Stimulated activated CD4-positive, alpha-beta T cell treated with anti-CD3 and anti-CD28 coated beads, Interleukin-12 subunit alpha, Interleukin-12 subunit beta, amount 100 ng/mL, for 24 hours (primary cell): ENCODE data around the gene PRMT7.
"Not testable (repeated sequence)": the region's sequence is repeated elsewhere in the genome, so short reads cannot be mapped to it uniquely, and the experiment has no call there.

Experiments used
- DNase-seq, 2 experiments: peaks; one replicate each; pipeline ENCODE4 v3.0.0-alpha.2; 2020; ENCODE audit warnings: low read depth in 2 of 2

Gene PRMT7

DNA sequence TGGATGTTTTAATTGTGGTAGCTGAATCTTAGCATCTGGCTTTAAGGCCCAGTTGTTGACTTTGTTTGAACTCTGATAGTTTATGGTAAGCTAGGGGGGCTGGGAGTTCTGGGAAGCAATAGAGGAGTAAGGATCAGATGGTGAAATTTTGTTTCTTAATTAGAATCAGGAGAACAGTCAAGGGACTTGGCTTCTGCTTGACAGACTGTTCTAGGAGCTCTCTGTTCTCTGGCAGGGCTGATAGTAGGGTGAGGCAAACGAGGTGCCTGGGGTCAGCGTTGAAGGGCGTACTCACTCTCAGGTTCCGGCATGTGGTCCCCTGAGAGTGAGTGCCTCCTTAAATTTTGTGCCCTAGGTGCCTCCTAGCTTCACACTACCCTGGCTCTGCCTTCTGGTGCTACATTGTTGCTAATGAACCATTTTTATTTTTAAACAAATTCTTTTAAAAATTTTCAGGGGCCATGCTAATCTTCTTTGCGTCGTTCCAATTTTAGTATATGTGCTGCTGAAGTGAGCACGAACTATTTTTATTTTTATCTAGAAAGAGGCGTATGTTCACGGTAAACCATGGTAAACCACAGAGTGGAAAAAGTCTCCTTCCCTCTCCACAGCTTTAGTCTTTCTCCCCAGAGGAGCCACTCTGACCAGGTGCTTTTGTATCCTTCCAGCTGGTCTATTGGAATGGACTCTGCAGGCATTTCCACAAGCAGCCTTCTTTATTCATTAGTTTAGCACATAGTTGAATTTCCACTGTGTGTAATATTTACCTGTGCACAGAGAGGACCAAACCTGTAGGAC, 26.8 kb upstream of the PRMT7 start:
- DNase-seq, result no peak

DNA sequence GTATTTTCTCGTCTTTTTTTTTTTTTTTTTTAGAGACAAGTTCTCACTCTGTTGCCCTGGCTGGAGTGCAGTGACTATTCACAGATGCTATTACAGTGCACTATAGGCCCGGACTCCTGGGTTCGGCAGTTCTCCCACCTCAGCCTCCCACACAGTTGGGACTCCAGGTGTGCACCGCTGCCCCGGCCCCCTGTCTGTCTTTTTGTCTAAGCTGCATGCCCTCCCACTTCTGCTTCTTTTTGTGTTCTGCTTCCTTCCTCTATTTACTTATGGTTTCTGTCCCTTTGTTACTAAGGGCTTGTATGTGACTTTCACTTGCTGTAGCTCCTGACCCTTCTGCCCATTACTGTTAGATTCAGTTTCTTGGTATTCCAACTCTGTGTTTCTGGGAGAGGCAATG, 26.0 kb upstream of the PRMT7 start:
- no peak for DNase-seq

DNA sequence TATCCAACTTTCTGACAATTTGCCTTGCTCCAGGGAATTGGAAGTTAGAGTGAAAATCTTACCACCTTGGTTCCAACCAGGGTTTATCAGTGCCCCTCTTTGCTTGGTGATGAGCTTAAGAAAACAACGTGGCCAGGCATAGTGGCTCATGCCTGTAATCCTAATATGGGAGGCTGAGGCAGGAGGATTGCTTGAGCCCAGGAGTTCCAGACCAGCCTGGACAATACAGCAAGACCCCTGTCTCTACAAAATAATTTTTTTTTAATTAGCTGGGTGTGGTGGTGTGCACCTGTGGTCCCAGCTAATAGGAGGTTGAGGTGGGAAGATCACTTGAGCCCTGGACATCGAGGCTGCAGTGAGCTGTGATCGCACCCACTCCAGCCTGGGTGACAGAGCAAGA, 25.1 kb upstream of the PRMT7 start:
- no peak for DNase-seq

DNA sequence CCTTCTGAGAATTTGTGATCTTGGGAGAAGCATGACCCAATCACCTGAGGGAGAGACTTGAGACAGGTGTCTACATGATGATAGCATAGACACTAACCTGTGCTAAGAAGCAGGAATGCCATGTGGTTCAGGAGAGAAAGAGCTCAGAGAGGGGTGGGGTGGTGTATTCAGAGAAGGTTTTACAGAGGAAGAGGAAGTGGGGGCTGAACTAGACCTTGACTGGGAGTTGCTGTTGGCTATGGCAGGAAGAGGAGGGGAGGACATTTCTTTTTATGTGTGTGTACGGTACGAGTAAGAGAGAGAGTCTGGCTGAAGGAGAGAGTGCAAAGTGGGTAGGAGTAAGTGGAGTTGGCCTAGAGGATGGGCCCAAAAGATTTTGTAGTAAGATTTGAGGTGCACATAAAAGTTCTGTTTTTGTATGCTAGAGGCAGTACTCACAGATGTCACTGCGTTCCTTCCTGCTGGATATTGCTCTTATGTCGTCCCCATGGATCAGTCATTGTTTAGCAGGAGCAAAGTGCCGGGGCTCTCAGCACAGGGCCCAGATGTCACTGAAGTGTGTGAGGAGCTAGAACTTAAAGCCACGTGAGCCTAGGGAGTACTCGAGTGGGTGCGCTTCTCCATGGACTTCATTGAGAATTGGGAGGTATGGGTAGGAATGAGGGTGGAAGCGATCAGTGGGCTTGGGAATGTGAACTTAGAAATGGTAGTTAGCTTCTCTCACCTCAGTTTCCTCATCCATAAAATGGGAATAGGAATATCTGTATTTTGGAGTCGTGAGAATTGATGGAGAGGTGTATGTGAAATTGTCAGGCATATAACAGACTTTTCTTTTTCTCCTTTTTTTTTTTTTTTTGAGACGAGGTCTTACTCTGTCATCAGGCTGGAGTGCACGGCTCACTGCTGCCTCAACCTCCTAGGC, 24.4 kb upstream of the PRMT7 start:
- DNase-seq, result no peak

DNA sequence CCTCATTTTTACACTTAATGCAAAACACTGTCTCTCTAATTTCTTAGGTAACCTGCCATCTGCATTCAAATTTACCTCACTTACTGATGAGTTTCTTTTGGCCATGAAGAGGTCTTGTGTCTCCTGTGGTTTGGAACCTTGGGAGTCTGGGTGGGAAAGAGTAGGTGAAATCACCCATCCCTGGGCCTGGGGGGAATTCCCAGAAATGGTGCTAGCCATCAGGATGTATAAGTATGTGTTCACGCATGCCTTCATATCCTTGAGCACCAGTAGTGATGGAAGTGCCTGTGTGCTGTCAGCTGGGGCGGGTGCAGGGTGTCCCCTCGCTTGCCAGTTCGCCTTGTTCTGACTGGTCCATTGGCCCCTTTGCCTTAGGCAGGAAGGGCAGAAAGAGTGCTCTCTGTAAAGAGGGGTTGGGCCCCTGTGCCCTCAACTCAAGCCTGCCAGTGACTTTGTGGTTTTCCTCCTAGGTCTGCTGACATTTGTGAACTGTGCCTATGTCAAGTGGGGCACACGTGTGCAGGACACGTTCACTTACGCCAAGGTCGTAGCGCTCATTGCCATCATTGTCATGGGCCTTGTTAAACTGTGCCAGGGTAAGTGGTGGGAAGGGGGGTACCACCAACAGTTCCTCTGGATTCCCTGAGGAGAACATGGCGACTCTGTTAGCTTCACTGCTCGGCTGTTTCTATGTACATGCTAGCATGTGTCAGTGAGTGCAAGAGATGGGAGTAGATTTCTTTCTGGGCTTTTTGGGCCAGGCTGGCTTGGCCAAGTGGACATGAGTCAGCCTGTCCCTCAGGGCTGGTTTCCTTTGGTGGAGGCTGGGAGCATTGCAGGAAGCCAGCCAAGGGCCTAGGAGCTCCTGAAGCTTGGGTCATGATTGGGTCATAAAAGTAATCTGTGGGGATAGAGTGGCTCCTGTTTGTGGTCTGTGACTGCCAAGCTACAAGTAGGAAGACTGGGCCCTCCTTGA, 23.3 kb upstream of the PRMT7 start:
- no peak for DNase-seq

DNA sequence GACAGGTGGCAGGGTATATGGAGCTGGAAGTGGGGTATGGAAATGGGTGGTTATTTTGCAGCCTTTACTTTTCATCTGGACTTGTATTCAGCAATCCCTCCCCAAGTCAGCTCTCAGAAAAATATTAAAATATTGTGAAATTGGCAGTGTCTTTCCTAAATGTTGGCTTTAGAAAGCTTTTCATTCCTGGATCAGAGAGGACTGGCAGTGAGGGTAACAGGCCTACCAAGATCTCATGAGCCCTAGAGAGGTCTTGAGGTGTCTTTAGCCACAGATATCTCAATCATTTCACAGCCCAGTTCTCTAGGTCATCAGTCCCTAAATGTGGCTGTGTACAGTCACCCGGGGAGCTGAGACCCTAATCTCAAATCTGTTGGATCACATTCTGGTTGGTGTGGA, 22.6 kb upstream of the PRMT7 start:
- no peak for DNase-seq

DNA sequence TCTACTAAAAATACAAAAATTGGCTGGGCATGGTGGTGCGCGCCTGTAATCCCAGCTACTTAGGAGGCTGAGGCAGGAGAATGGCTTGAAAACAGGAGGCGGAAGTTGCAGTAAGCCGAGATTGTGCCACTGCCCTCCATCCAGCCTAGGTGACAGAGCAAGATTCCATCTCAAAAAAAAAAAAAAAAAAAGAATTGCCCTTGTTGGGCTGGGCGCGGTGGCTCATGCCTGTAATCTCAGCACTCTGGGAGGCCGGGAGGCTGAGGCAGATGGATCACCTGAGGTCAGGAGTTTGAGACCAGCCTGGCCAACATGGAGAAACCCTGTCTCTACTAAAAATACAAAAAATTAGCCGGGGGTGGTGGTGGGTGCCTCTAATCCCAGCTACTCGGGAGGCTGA, 22.0 kb upstream of the PRMT7 start:
- DNase-seq, result not testable (repeated sequence)

DNA sequence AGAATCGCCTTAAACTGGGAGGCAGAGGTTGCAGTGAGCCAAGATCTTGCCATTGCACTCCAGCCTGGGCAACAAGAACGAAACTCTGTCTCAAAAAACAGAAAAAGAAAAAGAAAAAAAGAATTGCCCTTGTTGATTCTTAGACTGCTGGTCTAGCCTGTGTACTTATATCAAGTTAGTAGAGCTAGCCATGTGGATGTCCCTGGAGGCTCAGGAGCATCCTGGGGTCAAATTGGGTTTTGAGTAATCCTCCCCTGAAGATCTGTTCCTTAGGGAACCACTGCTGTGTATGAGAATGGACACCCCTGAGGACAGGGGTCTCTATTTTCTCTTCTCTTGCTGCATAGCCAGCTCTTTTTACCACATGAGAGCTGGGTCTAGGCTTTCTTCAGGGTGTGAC, 21.6 kb upstream of the PRMT7 start:
- no peak for DNase-seq

DNA sequence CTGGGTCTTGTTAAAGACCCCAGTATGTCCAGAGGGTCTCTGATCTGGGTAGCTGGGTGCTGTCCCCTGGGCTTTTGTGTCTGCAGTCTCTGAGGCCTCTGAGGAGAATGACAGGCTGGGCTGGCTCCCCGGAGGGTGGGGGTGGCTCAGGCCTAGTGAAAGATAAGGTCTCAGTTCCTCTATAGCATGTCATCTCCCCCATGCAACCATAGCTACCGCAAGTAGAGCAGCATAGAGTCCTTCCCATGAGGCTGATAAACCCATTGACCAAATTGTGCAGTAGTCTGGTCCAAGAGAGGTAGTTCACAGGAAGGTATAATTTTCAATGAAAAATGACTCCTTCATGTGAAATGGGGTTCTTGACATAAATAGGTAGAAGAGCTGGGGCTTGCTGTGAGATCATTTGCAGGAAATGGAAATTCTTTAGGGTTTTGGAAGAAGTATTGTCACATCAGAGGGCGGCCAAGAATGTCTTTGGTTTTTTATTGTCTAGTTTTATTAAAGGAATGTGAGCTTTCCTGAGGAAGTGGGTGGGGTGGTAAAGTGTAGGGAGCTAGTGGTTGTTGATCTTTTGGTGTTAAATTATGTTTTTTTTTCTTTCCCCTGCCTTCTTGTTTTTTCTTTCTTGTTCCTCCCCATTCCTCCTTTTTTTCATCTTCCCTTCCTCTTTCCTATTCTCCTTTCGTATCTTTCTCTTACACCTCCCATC, 21.0 kb upstream of the PRMT7 start:
- peak in 1 of 2 experiments; percentile 52 for DNase-seq

DNA sequence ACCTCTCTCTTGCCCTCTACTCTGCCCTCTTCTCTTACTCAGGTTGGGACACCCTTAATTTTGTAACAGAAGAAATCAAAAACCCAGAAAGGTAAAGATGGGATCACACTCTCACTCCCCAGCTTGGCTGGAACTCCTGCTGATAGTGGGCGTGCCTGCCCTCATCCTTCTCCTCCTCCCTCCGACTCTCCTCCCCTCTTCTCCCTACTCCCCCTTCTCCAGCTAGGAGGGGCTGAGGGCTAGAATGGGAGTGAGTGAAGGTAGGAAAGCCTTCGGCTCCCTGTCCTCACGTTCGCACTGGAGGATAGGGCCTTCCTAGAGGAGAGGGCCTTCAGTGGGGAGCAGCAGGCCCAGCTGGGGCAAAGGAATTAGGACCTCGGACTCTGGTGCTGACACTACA, 20.4 kb upstream of the PRMT7 start:
- DNase-seq, result no peak

DNA sequence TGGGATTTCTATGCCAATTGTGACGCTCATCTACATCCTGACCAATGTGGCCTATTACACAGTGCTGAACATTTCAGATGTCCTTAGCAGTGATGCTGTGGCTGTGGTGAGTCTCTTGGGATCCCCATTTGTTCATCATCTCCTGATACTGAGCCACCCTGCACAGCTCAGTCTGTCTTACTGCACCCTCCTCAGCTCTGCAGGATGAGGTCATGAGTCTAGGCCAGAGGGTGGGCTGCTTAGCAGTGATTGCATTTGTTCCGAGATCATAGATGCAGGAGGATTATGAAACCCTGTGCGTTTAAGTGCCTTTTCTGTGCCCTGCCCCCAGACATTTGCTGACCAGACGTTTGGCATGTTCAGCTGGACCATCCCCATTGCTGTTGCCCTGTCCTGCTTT, 19.6 kb upstream of the PRMT7 start:
- no peak for DNase-seq

DNA sequence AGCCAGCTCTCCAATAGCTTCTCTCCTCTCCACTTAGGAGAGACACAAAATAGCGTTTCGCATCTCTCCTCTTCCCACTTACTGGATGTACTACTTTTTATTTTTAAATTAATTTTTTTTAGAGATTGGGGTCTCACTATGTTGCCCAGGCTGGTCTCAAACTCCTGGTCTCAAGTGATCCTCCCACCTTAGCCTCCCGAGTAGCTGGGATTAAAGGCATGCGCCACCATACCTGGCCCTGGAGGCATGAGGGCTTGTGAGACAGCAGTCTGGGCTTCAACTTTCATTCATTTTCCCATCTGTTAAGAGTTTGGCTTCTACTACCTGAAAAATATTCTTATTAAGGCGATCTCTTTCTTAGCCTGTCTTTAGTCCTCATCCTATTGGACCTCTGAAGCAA, 18.4 kb upstream of the PRMT7 start:
- no peak for DNase-seq

DNA sequence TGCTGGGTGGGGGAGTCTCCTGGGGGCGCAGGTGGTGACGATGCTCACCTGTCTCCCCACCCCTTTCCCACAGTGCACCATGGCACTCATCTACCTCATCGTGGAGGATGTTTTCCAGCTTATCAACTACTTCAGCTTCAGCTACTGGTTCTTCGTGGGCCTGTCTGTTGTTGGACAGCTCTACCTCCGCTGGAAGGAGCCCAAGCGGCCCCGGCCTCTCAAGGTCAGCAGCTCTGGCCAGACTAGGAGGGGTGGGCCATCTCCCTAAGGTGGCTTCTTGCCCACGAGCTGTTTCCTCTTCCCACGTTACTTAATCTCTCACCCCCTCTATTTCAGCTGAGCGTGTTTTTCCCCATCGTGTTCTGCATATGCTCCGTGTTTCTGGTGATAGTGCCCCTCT, 14.5 kb upstream of the PRMT7 start:
- DNase-seq, result no peak

DNA sequence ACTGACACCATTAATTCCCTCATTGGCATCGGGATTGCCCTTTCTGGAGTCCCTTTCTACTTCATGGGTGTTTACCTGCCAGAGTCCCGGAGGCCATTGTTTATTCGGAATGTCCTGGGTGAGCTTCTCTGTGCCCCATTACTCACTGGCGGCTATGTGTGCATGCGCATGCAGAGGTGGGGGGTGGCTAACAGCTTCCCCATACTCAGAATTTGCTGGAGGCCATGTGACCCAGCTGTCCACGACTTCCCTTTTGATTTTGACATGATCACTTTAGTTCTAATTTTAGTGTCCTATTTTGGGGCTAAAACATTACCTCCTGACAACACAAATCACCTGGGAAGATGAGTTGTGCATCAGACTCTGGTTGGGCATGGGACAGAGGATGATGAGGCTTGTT, 14.1 kb upstream of the PRMT7 start:
- DNase-seq, result no peak

DNA sequence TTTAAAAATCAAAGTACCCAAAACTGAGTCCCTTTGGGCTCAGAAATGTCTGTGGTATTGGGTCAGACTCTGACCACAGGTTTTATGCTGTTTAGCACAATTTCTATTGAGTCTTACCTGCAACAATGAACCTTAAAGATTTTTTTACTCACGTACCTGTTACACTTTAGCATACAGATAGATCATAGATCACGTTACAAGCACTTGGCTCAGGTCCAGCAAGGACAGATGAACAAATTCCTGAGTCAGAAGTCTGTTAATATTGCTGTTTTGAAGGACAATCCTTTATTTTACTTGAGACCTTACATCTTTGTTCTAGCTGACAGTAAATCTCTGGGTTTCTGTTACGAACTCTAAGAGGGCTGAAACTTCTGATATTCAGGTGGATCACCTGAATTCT, 12.9 kb upstream of the PRMT7 start:
- no peak for DNase-seq

DNA sequence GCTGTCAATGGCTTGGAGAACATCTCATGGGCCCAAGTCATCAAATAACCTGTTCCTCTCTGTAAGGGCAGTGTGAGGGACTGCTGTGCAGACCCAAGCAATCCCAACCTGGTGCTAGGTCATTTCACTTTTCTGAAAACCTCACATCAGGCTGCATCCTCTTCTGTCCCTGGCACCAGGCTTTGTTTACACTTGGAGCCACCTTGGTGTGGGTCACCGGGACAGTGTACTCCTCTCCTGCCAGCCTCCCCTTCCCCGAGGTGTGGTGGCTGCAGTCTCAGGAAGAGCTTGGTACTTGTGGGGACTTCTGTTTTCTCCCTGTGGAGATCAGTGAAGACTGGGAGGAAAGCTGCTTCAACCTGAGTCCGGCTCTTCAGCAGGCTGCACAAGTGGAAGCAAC, 12.5 kb upstream of the PRMT7 start:
- no peak for DNase-seq

DNA sequence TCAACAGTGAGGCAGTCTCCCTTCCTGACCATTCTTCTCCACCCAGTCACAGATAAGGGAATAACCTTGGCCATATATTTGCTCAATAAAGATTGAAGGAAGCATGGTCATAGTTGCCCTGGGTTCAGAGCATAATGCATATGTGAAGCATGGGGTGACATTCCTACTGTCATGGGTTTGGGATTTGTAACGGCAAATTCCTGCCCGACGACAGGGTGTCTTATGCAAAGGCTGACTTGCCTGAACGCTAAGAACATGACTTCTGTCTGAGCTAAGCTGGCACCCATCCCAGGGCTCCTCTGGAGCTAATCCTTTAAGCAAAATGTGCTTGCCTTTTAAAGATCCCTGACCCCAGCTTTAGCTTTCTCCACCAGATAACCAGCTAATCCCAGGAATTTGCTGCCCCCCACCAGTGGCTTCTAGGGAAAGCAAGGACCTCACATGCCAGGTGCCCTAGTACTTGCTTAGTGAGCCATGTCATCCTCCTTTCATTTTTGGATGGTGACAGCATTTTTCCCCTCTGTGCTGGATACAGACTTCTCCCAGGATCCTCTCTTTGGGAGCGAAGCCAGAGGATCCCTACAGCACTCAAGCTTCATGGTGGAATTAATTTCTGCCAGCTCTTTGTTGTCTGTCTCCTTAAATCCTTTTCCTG, 11.8 kb upstream of the PRMT7 start:
- DNase-seq, result no peak

DNA sequence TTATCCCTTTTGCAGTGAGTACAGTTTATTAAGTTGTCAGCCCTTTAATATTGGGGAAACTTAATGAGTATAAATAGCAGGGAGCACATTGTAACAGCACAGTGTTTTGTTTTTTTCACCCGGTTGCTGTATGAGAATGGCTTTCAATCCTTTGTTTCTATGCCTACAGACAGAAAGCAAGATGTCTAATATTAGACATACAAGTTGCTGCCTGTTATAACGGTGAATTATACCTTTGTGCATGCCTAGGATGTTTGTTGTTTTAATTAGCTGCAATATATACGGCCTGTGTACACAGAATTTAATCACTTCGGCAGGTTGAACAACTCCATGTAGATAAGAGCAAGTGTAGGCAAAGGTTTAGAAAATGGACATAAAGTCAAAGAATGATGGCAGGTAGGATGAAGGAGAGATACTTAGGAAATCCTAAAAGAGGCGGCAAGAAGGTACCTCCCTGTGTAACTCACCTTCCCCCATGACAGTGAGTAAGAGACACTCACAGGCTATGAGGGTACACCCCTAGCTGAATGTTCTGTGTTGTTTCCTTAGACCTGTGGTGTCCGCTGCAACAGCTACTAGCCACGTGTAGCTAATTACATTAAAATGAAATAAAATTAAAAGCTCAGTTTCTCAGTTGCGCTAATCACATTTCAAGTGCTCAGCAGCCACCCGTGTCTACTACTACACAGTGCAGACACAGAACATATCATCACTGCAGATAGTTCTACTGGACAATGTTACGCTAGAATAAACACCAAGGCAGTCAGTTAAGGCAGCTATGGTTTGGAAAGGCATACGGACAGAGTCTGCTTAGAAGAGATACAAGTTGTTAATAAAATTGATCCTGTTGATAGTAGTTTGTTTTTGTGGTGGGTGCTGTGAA, 11.0 kb upstream of the PRMT7 start:
- DNase-seq, result no peak

DNA sequence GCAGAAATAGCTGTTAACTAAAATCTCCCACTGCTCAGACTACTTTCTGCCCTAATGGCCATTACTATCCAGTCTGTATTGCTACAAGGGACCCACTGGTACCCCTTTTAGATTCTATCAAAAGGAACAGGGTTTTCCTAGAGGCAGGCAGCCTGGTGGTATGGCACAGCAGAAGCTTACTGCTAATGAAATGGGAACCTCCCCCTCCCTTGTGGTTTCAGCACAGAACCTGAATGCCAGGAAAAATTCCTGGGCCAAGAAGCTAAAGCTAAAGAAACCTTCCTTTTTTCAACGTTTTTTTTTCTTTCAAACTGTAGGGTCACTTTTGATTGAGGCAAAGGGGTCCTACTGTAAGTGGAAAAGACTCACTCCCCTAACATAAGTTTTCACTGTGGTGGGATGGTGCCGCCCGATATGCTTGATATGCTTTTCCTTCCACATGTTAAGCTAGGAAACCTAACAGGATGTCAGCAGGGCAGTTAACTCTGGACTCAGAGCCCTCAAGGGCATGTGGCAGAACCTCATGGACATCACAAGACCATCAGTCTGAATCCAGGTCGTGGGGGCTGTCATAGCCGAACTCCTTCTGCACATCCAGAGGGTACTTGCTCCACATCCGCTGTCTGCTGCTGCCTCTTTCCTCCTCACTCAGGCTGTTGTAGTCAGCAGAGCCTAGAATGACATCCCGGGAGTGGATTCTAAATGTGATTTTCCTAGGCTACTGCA, 9.9 kb upstream of the PRMT7 start:
- DNase-seq, result no peak
